Type B pancreatic cell (in vitro differentiated cells): ENCODE measurements around the gene TIGIT. TPM values are rescaled to one million over a fixed set of nuclear protein-coding genes. Genes with fewer than 3 reads are reported as not detected.
"Not testable (repeated sequence)": the region's sequence is repeated elsewhere in the genome, so short reads cannot be mapped to it uniquely, and the experiment has no call there.

Experiments
- DNase-seq: peaks from one replicate; pipeline ENCODE4 v3.0.0; 2021; ENCODE audit warnings: mixed read lengths; ENCODE audit not compliant: unreplicated experiment; ENCODE audit errors: extremely low spot score
- H3K27ac Mint-ChIP-seq: 2 replicates; pipeline ENCODE4 v1.8.0; 2021; ENCODE audit warnings: mild to moderate bottlenecking, mixed read lengths
- H3K27me3 Mint-ChIP-seq: 2 replicates; pipeline ENCODE4 v1.8.0; 2021; ENCODE audit warnings: mixed read lengths
- H3K36me3 Mint-ChIP-seq: 2 replicates; pipeline ENCODE4 v1.8.0; 2021; ENCODE audit warnings: mixed read lengths
- H3K4me1 Mint-ChIP-seq: one replicate; pipeline ENCODE4 v1.8.0; 2021; ENCODE audit warnings: mixed read lengths; ENCODE audit not compliant: unreplicated experiment
- H3K4me3 Mint-ChIP-seq: 2 replicates; pipeline ENCODE4 v1.8.0; 2021; ENCODE audit warnings: mild to moderate bottlenecking, mixed read lengths
- H3K9me3 Mint-ChIP-seq: 2 replicates; pipeline ENCODE4 v1.8.0; 2021; ENCODE audit warnings: mixed read lengths
- CTCF ChIP-seq: fragments of 200-600 bp; sonication (generic); conservative IDR thresholded peaks from 2 replicates; pipeline ENCODE4 v1.5.0; 2021; ENCODE audit warnings: antibody characterized with exemption, mild to moderate bottlenecking
- total RNA-seq: library from RNA; stranded (reverse); gene quantifications from 2 replicates; pipeline ENCODE4 v1.2.1, GENCODE V29; 2021; ENCODE audit warnings: low replicate concordance

Gene TIGIT
- total RNA-seq, 1 donor from 2014 or later: not detected

- TF ChIP-seq CTCF: no peak
- no peaks in the 10 kb centered on the region for H3K4me1 Mint-ChIP-seq
- H3K27me3 Mint-ChIP-seq: no peaks in the 10 kb centered on the region
- no peak overlapping the region for H3K27ac Mint-ChIP-seq
- peaks cover 6% of the 10 kb centered on the region for H3K9me3 Mint-ChIP-seq
- H3K36me3 Mint-ChIP-seq: no peaks in the 10 kb centered on the region
- DNase-seq: no peak
- no peak overlapping the region for H3K4me3 Mint-ChIP-seq
Observed at GRCh38 chr3:114270019-114270418, 23.8 kb upstream of the TIGIT start.

GRCh38 chr3:114272271-114272670, 21.6 kb upstream of the TIGIT start:
- DNase-seq: no peak
- Mint-ChIP-seq H3K27me3 (no peaks in the 10 kb centered on the region), H3K9me3 (peaks cover 6% of the 10 kb centered on the region), H3K27ac (no peak overlapping the region), H3K4me1 (no peaks in the 10 kb centered on the region), H3K36me3 (no peaks in the 10 kb centered on the region), H3K4me3 (no peak overlapping the region)
- TF ChIP-seq CTCF: no peak

- H3K9me3 Mint-ChIP-seq: peaks cover 4% of the 10 kb centered on the region
- DNase-seq: no peak
- no peak overlapping the region for H3K4me3 Mint-ChIP-seq
- no peaks in the 10 kb centered on the region for H3K36me3 Mint-ChIP-seq
- H3K27ac Mint-ChIP-seq: no peak overlapping the region
- H3K4me1 Mint-ChIP-seq: no peaks in the 10 kb centered on the region
- no peak for TF ChIP-seq CTCF
- H3K27me3 Mint-ChIP-seq: no peaks in the 10 kb centered on the region
Observed at GRCh38 chr3:114274929-114275328, 18.9 kb upstream of the TIGIT start.

GRCh38 chr3:114276856-114277255, 17.0 kb upstream of the TIGIT start:
- H3K36me3 Mint-ChIP-seq, H3K4me3 Mint-ChIP-seq, H3K4me1 Mint-ChIP-seq, H3K9me3 Mint-ChIP-seq, H3K27me3 Mint-ChIP-seq, H3K27ac Mint-ChIP-seq, DNase-seq: not testable (repeated sequence)

GRCh38 chr3:114284644-114285043, 9.2 kb upstream of the TIGIT start:
- Mint-ChIP-seq H3K27ac (no peak overlapping the region), H3K9me3 (no peaks in the 10 kb centered on the region), H3K36me3 (no peaks in the 10 kb centered on the region), H3K4me1 (no peaks in the 10 kb centered on the region), H3K27me3 (no peaks in the 10 kb centered on the region), H3K4me3 (no peak overlapping the region)
- TF ChIP-seq CTCF: no peak
- DNase-seq: no peak

GRCh38 chr3:114285648-114286230, 8.1 kb upstream of the TIGIT start:
- Mint-ChIP-seq H3K36me3 (no peaks in the 10 kb centered on the region), H3K27me3 (no peaks in the 10 kb centered on the region), H3K4me1 (no peaks in the 10 kb centered on the region), H3K27ac (no peak overlapping the region), H3K4me3 (no peak overlapping the region), H3K9me3 (no peaks in the 10 kb centered on the region)
- no peak for DNase-seq
- no peak for TF ChIP-seq CTCF
